Stimulated activated naive CD8-positive, alpha-beta T cell treated with anti-CD3 and anti-CD28 coated beads, Interleukin-15, Interleukin-2, amounts not matched to agents 100 ng/mL and 50 ng/mL, for 24 hours (primary cell): ENCODE results near the gene LRP8.
"Not testable (repeated sequence)": the region's sequence is repeated elsewhere in the genome, so short reads cannot be mapped to it uniquely, and the experiment has no call there.

Experiments used
- H3K27ac Mint-ChIP-seq: one replicate; pipeline ENCODE4 v1.8.0; 2021; ENCODE audit warnings: mild to moderate bottlenecking, mixed read lengths
- H3K27me3 Mint-ChIP-seq: one replicate; pipeline ENCODE4 v1.8.0; 2021; ENCODE audit warnings: mixed read lengths
- H3K36me3 Mint-ChIP-seq: one replicate; pipeline ENCODE4 v1.8.0; 2021; ENCODE audit warnings: low read depth, mixed read lengths
- H3K4me1 Mint-ChIP-seq: one replicate; pipeline ENCODE4 v1.8.0; 2021; ENCODE audit warnings: low read depth, mixed read lengths
- H3K4me3 Mint-ChIP-seq: one replicate; pipeline ENCODE4 v1.8.0; 2021; ENCODE audit warnings: mild to moderate bottlenecking, mixed read lengths
- H3K9me3 Mint-ChIP-seq: one replicate; pipeline ENCODE4 v1.8.0; 2021; ENCODE audit warnings: mixed read lengths

The LRP8 gene

DNA sequence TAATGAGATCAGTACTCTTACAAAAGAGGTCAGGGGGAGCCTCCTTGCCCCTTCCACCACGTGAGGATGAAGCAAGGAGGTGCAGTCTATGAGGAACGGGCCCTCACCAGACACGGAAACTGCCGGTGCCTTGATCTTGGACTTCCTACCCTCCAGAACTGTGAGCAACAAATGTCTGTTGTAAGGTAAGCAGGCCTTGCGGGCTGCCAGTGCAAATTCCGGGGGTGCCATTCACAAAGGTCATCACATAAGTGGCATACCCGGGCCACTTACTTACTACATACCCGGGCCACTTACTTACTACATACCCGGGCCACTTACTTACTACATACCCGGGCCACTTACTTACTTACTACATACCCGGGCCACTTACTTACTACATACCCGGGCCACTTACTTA is 44.7 kb downstream of the LRP8 start:
- not testable (repeated sequence) for H3K27me3 Mint-ChIP-seq, H3K27ac Mint-ChIP-seq, H3K4me3 Mint-ChIP-seq, H3K4me1 Mint-ChIP-seq, H3K9me3 Mint-ChIP-seq
- peaks cover 37% of the 10 kb centered on the region for H3K36me3 Mint-ChIP-seq

DNA sequence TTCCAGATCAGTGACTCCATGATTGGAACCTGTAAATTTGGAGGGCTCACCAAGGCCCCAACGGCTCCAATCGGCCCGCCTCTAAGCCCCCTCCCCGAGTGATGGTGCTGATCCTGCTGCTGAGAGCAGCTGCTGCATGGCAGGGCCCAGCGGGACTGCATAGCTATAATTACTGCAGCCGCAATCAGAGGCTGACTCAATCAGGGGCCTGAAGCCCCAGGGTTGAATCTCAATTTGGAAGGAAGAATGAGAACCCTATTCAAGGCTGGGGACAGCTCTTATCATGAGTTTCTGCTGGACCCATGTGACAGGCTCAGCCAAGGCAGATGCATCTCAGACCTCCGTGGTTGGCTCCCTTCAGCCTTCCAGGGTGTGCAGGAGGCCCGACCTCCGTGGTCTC is 46.7 kb downstream of the LRP8 start:
- H3K9me3 Mint-ChIP-seq = no peaks in the 10 kb centered on the region
- H3K27me3 Mint-ChIP-seq = no peaks in the 10 kb centered on the region
- H3K4me1 Mint-ChIP-seq = no peaks in the 10 kb centered on the region
- H3K27ac Mint-ChIP-seq = no peak overlapping the region
- H3K4me3 Mint-ChIP-seq = no peak overlapping the region
- H3K36me3 Mint-ChIP-seq = peaks cover 39% of the 10 kb centered on the region

DNA sequence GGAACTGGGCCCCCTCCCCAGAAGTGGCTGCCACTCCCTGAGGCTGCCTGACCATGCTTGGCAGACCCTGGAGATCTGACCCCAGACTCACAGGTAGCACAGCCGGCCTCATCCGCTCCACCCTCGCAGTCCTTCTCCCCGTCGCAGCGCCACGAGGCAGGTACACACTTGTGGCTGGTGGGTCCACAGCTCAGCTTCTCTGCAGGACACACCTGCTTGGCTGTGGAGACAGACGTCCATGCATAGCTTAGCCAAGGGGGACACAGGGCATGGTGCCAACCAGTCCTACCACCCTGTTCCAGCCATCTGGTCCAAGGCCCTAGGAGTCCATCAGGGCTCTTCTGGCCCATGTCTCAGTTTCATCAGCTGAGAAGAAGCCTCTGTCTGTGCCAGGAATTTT is 47.4 kb downstream of the LRP8 start:
- no peak overlapping the region for H3K27ac Mint-ChIP-seq
- no peaks in the 10 kb centered on the region for H3K27me3 Mint-ChIP-seq
- no peak overlapping the region for H3K4me3 Mint-ChIP-seq
- no peaks in the 10 kb centered on the region for H3K4me1 Mint-ChIP-seq
- H3K9me3 Mint-ChIP-seq = no peaks in the 10 kb centered on the region
- peaks cover 39% of the 10 kb centered on the region for H3K36me3 Mint-ChIP-seq

DNA sequence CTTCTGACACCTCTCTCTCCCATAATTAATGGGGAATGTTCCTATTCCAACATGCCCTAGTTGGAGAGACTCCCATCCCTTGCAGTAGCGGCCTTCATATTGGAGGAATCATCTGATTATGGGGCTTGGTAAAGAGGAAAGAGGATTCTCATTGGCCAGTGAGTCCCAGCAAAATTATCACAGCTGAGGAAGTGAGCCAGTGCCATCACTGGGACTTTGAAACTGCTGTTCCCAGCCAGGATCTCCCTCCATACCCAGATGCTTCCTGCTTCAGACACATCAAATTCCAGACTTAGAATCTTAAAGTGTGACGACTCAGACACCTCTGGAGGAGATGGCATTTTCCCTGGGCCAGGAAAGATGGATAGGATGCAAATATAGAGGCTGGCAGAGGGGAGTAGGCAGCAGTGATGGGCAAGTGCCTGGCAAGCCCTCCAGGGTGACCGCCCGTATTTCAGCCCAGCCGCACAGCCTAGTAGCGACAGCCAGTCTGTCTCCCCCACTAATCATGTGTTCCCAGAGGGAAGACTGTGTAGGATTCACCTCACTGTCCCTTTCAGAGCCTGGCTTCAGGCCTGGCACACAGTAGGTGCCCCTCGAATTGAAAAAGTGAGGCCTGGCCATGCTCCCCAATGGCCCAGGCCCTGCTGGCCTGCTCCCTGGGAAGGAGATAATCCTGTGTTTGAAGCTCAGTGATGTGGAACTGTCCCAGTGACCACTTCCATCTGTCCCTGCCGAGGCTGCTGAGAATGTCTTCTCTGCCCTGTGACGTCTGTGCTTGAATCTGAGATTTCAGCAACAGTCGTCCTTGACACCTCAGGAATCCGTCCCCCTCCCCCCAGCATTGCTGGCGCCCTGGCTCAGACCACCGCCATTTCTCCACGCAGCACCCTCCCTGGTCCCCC is 48.3 kb downstream of the LRP8 start:
- Mint-ChIP-seq H3K27ac (no peak overlapping the region), H3K4me3 (no peak overlapping the region), H3K9me3 (no peaks in the 10 kb centered on the region), H3K36me3 (peaks cover 37% of the 10 kb centered on the region), H3K4me1 (no peaks in the 10 kb centered on the region), H3K27me3 (no peaks in the 10 kb centered on the region)

DNA sequence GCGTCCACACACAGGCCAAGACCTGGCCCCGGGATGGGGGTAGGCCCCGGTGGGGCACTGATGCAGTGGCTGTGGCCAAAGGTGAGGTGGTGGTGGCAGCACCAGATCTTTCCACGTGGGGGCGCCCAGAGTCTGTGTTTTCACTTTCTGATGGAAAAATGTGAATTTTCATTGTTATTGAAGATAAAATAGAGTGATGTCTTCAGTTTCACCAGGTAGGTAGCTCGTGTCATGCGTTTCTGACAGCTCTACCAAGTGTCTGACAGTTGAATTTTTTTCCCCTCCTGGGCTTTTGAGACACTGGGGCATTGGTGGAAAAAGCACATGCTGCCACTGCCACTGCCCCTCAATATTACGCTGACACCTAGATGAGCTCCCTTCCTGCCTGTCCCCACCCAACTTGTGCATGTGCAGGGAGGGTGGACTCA is 49.6 kb downstream of the LRP8 start:
- H3K27me3 Mint-ChIP-seq = no peaks in the 10 kb centered on the region
- no peak overlapping the region for H3K27ac Mint-ChIP-seq
- peaks cover 47% of the 10 kb centered on the region for H3K36me3 Mint-ChIP-seq
- no peaks in the 10 kb centered on the region for H3K4me1 Mint-ChIP-seq
- no peak overlapping the region for H3K4me3 Mint-ChIP-seq
- no peaks in the 10 kb centered on the region for H3K9me3 Mint-ChIP-seq

DNA sequence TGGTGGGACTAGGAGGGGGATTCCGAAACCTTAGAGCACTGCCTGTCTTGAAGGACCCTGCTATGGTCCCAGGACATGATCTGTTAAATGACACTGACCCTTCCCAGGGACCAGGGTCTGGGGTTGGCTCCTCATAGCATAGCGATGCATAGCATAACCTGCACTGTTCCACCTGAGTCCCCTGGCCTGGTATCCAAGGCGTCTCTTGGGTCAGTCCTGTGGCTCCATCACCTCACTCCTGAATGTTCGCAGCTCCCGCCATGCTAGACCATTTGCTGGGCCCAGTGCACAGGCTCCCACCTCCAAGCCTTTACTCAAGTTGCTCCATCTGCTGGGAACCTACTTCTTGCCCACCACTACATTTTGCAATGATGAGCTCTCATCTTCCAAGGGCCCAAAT is 50.5 kb downstream of the LRP8 start:
- no peaks in the 10 kb centered on the region for H3K4me1 Mint-ChIP-seq
- H3K36me3 Mint-ChIP-seq = peaks cover 55% of the 10 kb centered on the region
- H3K4me3 Mint-ChIP-seq = no peak overlapping the region
- H3K27me3 Mint-ChIP-seq = no peaks in the 10 kb centered on the region
- H3K9me3 Mint-ChIP-seq = no peaks in the 10 kb centered on the region
- no peak overlapping the region for H3K27ac Mint-ChIP-seq

DNA sequence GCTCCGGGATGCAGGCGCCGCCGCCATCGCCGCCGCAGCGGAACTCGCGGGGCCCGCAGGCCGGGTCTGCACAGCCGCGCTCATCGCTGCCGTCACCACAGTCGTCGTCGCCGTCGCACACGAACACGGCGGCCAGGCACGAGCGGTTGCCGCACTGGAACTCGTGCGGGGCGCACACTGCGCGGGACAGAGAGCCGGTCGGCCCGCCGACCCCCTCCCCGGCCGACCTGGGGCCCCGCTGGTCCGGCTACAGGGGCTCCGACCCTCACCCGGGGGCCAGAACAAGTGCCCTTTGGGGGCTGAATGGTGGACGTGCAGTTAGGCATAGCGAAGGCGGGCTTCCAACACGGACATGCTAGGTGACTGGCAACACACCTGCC is 51.0 kb downstream of the LRP8 start:
- no peaks in the 10 kb centered on the region for H3K27me3 Mint-ChIP-seq
- H3K9me3 Mint-ChIP-seq = no peaks in the 10 kb centered on the region

DNA sequence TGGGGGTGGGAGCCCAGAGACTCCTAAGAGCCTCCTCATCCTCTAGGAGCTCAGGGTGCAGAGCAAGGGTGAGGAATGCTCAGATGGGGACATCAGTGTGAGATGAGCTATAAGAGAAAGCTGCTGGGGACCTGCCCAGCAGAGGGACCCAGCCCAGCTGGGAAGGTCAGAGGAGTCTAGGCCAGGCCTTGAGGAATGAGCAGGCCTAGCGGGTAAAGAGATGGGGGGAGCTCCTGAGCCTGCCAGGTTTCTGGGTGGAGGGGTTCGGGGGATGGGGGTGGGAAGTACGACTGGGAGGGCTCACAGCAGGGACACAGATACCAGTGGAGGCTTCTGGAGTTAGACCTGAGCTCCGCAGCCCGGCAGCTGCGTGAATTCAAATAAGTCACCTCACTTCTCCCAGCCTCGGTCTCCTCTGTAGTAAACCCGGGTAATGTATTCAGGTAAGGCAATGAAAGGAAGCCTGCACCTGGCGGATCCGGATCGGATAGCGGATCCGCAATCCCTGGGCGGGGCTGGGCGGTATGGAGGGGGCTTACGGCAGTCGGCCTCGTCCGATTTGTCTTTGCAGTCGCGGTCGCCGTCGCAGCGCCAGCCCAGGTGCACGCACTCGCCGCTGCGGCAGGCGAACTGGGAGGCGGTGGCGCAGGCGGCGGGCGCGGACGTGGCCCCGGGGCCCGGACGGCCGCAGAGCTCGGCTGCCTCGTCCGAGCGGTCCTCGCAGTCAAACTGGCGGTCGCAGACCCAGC is 51.5 kb downstream of the LRP8 start:
- Mint-ChIP-seq H3K9me3 (no peaks in the 10 kb centered on the region), H3K27me3 (no peaks in the 10 kb centered on the region), H3K27ac (no peak overlapping the region), H3K36me3 (peaks cover 50% of the 10 kb centered on the region), H3K4me1 (no peaks in the 10 kb centered on the region), H3K4me3 (no peak overlapping the region)

More for the DNA sequence above, 51.0 kb downstream of the LRP8 start:
- no peak overlapping the region for H3K4me3 Mint-ChIP-seq
- H3K4me1 Mint-ChIP-seq = no peaks in the 10 kb centered on the region
- H3K27ac Mint-ChIP-seq = no peak overlapping the region
- H3K36me3 Mint-ChIP-seq = peaks cover 56% of the 10 kb centered on the region

DNA sequence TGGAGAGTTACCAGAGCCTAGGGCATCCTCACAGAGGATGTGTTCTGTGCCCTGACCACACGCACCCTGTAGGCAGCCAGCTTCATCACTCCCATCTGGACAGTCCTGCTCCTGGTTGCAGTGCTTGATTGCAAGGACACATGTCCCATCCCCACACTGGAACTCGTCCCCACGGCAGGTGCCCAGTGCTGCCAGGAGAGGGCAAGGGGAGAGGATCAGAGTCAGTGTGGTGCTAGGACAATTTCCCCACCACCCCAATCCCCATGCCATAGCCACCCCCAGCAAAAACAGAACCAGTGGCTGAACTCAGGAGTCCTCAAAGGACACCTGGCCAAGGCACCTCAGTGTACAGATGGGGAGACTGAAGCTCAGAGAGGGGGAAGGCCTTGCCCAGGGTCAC is 52.3 kb downstream of the LRP8 start:
- H3K27me3 Mint-ChIP-seq = no peaks in the 10 kb centered on the region
- no peak overlapping the region for H3K27ac Mint-ChIP-seq
- H3K36me3 Mint-ChIP-seq = peaks cover 49% of the 10 kb centered on the region

DNA sequence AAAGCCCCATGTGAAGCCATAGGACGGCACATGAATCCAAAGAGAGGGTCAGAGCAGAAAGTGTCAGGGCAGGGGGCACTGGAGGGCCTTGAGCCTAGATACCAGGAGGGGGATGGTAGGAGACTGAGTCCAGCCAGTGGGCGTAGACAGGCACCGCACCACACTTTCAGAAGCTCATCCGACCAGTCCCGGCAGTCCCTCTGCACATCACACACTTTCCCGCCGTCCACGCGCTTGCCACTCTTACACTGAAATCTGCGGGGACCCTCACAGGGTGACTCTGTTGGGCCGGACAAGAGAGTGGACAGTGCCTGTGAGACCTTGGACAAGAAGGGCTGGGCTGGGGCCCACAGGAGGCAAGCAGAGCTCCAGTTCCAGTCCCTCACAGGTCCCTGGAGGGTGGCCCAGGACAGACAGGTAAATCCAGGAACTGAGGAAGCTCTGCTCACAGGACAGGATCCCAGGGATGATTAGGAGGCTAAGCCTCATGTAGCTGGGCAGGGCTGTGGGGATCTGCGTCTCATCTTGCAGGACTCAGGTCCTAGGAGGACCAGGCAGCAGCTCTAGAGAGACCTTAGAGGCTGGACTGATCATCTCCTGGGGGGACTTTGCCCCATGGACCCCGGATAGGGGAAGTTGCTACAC is 53.2 kb downstream of the LRP8 start:
- H3K9me3 Mint-ChIP-seq = no peaks in the 10 kb centered on the region
- H3K27me3 Mint-ChIP-seq = no peaks in the 10 kb centered on the region
- H3K27ac Mint-ChIP-seq = no peak overlapping the region
- no peak overlapping the region for H3K4me3 Mint-ChIP-seq
- no peaks in the 10 kb centered on the region for H3K4me1 Mint-ChIP-seq
- H3K36me3 Mint-ChIP-seq = peaks cover 50% of the 10 kb centered on the region

More for the DNA sequence above, 52.3 kb downstream of the LRP8 start:
- no peaks in the 10 kb centered on the region for H3K9me3 Mint-ChIP-seq
- no peaks in the 10 kb centered on the region for H3K4me1 Mint-ChIP-seq
- H3K4me3 Mint-ChIP-seq = no peak overlapping the region

DNA sequence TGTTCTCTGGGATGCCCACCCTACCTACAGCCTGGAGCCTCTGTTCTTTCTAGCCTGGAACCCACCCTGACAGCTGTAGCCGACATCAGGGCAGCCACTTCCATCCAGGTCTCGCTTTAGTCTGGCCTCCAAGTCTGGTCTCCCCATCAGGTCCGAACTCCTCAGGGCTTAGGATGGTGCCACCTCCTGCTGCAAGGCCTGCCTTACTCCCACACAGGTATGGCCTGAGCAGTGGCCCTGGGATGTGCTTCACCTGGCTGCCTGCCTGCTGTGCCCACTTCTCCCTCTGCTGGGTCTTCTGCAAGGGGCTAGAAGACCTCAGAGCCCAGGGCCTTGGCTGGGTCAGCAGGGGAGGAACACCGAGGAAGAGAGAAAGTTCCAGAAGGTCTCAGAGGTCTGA is 53.8 kb downstream of the LRP8 start:
- H3K4me3 Mint-ChIP-seq = no peak overlapping the region
- H3K27me3 Mint-ChIP-seq = no peaks in the 10 kb centered on the region
- peaks cover 51% of the 10 kb centered on the region for H3K36me3 Mint-ChIP-seq
- no peaks in the 10 kb centered on the region for H3K9me3 Mint-ChIP-seq
- H3K4me1 Mint-ChIP-seq = no peaks in the 10 kb centered on the region
- no peak overlapping the region for H3K27ac Mint-ChIP-seq

DNA sequence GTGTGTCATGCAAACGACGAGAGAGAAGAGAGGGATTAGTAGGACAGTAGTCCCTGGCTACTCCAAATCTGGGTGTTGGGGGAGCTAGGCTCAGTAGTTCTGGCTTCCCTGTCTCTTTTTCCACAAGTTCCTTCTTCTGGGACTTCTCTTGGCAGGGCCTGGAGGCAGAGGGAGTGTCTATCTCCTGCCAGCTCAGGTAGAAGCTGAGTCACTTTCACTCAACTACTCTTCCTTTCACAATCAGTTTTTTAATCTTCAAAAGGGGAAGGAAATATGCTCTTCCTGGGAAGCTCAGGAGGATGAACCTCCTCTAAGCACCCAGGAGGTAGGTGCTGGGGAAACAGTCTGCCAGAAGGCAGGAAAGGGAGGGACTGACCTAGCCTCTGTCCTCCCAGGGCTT is 54.3 kb downstream of the LRP8 start:
- Mint-ChIP-seq H3K9me3 (no peaks in the 10 kb centered on the region), H3K27ac (no peak overlapping the region), H3K36me3 (peaks cover 56% of the 10 kb centered on the region), H3K4me1 (no peaks in the 10 kb centered on the region), H3K27me3 (no peaks in the 10 kb centered on the region), H3K4me3 (no peak overlapping the region)

DNA sequence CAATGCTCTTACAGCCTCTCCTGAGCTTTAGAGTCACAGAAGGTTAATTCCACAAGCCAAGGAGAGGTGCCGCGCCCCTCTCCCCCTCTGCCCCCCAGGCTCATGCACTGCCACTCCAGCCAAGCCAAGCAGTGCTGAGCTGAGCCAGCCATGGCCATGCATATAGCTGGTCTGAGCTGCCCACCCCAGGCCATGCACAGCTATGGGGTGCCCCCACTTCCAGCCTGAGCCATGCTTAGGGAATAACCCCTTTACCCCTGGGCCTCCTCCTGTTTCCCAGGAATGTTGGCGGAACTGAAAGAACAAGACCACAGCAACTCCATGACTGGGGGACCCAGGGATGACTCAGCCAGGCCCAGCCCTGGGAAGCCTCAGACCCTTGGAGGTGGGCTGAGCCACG is 55.5 kb downstream of the LRP8 start:
- no peaks in the 10 kb centered on the region for H3K4me1 Mint-ChIP-seq
- H3K9me3 Mint-ChIP-seq = no peaks in the 10 kb centered on the region
- H3K27me3 Mint-ChIP-seq = no peaks in the 10 kb centered on the region
- H3K27ac Mint-ChIP-seq = no peak overlapping the region
- no peak overlapping the region for H3K4me3 Mint-ChIP-seq
- H3K36me3 Mint-ChIP-seq = peaks cover 53% of the 10 kb centered on the region

DNA sequence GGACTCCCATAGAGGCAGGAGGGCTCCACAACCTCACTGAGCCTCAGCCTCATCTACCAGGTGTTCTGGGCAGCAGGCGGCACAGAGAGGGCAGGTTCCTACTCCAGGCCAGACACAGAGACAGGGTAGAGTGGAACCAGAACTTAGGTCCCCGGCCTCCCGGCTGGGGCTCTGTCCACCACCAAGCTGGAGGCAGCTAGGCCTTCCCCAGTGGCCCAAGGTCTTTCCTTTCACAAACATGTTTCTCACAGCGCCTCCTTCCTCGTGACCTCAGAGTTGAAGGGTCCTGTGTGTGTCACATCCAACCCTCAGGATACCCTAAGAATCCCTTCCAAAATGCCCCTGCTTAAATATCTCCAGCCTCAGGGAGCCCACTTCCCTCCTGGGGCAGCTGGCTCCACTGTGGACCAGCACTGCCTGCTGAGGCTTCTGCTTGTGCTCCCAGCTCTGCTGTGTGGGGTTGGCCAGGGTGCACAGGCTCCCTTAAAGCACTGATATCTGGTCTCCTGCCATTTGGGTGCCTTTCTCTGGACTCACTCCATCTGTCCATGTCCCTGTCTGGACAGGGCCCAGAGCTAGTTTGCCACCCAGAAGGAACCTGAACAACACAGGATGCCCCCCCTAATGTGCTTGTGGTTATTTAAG is 56.3 kb downstream of the LRP8 start:
- Mint-ChIP-seq H3K27ac (peak overlapping the region; percentile 52), H3K4me3 (no peak overlapping the region), H3K4me1 (no peaks in the 10 kb centered on the region), H3K9me3 (no peaks in the 10 kb centered on the region), H3K36me3 (peaks cover 55% of the 10 kb centered on the region), H3K27me3 (no peaks in the 10 kb centered on the region)

DNA sequence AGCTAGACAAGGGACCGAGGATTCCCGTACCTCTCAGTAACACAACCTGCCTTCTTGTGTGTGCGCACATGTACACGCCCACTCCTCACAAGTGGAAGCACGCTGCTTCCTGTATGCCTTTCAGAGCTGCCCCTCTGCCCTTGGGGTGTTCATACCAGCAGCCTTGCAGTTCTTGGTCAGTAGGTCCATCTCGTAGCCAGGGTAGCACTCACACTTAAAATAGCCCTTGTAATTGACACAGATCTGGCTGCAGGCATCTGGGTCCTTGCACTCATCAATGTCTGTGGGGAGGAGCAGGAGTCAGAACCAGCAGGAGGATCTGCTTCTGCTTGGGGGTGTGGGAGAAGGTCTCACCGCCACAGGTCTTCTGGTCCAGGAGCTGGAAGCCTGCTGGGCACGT is 57.0 kb downstream of the LRP8 start:
- H3K27me3 Mint-ChIP-seq = no peaks in the 10 kb centered on the region
- H3K4me1 Mint-ChIP-seq = no peaks in the 10 kb centered on the region
- H3K9me3 Mint-ChIP-seq = no peaks in the 10 kb centered on the region
- no peak overlapping the region for H3K27ac Mint-ChIP-seq
- peaks cover 61% of the 10 kb centered on the region for H3K36me3 Mint-ChIP-seq
- H3K4me3 Mint-ChIP-seq = no peak overlapping the region
